DMS114 treated with DMSO at 0.1 percent for 48 hours (cell line): ENCODE results near the gene VSNL1.

Source experiments
- DNase-seq: peaks from one replicate; lab custom pipeline; 2025; ENCODE audit not compliant: unreplicated experiment; lab: John Stamatoyannopoulos, UW

The VSNL1 gene

DNA sequence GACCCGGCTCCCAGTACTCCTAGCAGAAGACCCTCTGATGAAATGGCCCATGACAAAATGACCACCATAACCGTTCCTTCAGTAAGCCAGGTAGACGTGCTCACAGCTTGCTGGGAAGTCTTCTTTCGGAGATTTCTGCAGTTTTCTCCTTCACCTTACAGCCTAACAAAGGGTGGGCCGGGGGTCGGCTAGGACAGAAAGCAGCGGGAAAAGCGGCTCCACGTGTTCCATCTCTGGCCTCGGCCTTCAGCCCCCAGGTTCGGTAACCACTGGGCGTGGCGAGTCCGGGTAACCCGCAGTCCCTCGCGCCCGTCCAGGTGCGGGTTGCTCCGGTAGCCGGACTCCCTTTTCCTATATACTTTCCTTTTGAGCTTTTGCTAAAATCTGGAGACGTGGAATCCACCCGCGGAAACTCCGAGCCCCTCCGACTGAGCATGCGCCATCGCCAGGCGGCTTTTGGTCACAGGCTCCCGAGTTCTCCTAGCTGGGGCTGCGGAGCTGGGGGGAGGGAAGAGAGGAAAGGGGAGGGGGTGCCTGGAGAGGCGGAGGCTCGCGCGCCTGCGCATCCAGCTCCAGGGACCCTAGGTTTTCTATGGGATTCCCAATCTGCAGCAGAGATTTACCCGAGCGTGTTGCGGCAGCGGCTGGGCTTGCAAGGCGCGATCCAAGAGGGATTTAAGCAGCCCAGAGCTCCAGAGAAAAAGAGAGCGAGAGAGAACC is at the start of gene VSNL1:
TSS of gene VSNL1 (plus strand) at position 604 of the 720 bp plus-strand sequence. CDS start 51,379 bp downstream, outside the sequence.
- peak; percentile 40 for DNase-seq

DNA sequence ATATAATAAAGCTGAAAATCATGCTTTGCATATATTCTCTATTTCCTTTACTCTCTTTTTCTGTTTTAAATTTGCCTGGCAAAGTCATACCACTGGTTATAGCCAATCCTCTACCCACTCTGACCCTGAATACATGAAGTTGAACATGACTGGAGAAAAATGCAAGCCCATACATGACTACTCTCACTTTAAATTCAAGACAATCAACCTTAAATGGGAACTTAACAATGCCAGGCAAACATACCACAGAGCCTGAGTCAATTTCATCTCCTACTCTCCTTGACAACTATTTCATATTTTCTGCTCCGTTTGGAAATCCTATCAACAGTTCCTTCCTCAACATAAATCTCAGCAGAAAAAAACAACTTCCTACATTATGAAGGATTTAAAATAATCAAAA is 44.9 kb upstream of the VSNL1 start:
- no peak for DNase-seq

DNA sequence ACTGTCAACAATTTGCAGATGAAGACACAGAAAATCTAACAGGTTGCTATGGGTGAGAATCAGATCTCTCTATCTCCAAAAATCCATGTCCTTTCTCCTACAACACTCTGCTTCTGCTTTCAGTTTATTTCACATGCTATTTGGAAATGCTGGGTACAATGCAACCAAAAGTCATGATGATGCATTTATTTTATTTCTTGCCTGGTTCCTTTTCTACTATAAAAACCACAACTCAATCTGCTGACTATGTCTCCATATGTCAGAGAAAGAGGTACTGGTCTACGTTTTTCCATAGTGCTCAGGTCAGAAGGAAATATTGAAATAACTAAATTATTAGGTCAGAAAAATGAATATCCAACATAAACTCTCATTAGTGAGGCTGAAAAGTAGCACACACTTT is 42.8 kb upstream of the VSNL1 start:
- no peak for DNase-seq

DNA sequence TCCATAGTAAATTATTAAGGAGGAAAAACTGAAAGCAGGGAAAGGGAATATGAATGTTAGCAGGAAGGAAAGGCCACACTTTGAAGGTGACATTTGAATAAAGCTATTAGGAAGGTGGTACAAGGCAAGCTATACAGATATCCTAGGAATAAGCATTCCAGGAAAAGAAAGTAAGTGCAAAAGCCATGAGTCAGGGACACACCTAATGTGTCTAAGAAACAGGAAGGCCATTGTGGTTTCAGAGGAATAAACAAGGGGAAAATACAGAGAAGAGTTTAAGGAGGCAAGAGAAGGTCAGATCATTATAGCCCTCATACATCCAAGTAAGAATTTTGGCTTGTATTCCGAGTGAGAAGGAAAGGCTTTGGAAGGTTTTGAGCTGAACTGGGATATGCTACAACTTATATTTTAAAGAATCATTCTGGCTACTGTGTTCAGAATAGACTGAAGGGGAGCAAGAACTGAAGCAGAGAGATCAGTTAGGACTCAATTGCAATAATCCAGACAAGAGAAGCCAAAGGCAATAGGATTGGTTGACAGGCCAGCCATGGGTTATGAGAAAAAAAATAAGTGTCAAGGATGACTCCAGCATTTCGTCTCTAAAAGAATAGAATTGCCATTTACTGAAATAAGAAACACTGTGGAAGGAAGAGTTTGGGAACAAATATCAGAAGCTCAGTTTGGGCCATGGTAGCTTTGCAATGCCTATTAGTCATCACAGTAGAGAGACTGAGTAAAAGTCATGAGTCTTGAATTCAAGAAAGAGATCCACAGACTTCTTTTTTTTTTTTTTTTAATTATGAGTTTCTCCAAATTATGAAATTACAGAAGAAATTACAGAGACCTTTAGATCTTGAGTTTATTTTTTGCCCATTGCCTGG is 33.5 kb upstream of the VSNL1 start:
- no peak for DNase-seq

DNA sequence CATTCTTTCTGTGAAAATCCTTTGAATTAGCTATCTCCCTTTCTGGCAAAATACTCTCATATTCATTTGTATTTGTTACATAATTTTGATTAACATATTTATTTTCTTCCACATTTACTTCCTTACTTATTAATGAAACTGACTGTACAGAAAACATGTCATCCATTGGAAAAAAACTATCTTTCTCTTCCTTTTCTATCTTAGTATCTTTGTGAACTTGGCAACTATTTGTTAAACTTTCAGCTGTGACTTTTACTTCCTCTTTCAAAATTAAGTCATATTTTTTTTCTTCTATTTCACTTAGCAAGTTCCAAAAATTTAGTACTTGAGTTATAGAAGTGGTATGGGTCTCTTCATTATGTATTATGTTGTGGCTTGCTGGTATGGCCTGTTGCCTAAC is 24.8 kb upstream of the VSNL1 start:
- no peak for DNase-seq

DNA sequence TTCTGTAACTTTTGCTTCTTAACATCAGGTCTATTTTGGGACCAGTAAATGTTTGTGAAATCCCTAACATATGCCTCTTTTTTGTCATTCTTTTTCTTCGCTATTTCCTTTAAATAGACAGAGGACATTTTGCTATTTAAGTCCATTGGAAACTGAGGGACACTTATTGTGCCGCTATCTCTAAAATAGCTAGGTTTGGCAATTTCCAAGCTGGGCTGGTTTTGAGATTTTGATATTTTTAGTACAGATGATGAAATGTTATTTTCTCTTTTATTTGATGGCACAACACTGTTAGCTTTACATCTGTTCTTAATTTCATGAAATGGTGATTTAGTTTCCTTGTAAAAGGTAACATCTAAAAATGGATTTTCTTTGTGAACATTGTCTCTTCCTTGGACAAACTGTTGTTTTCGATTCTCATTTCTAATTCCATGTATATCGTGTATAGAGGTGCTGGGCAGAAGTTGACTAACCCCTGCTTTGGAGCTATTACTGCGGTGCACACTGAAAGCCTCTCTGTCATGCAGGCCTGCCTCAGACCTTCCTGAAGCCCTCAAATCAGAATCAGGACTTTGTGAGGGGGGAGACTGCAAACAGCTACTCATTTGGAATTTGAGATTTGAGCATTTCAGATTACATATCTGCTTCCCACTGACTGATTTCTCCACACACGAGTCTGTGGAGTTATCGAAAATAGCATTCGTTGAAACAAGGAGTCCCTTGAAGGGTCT is 22.9 kb upstream of the VSNL1 start:
- DNase-seq = no peak

DNA sequence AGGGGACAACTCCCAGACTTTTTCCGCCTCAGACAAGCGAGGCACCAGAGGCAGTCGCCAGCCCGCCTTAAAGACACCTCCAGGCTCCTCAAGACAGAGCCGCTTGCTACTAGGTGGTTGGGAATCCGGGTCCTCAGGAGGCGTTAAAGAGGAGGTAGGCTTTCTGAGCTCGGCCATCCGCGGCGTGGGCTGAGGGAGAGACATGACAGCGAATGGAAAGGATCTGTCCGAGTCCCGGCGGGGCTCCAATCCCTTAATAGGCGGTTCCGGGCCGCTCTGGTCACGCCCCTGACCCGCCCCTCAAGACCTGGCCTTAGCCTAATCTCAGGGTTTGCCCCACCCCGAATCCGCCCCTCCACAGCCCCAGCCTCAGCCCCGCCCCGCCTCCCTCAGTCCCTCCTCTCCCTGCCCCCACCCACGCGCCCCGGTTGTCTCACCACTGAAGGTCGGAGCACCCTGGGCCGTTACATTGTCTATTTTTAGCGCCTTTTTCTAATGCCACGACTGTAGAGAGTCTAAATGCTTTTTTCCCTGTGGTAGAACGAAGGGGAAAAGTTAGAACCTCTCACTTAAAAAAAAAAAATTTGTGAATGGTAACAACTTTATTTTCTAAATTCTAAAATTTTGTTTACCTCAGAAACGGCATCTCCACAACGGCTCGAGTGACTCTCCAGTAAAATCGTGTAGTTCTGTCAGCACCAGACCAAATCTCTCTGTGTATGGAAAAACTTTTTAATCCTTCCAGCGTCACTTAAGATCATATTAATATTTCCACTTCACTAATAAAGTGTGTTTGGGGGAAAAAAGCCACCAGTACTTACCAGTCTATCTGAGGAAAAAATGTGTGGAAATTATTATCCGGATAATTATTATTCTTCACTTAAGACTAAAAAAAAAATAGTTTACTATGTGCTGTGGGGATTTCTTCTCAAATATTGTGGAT is 22.0 kb upstream of the VSNL1 start, which contains the start of gene RAD51AP2:
TSS of gene RAD51AP2 (minus strand) at position 229 of the 943 bp plus-strand sequence. CDS start at position 204, 25 bp downstream.
- DNase-seq = no peak

DNA sequence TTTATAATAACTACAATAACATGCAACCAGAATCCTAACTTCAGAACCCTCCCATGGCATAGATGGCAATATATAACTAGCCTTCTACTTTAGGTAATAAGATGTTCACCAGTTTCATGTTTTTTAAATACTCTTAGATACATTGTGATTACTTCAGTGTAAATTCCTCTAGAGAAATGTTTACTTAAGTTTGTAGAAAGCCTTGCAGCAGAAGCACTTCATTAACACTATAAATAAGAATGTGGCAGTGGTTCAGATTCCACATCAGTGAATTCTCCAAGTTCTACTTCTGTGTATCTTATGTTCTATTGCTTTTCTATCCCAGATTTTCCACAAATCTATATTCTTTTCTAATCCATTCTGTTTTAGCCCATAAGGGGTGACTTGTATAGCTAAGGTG is 21.0 kb upstream of the VSNL1 start:
- DNase-seq = no peak

DNA sequence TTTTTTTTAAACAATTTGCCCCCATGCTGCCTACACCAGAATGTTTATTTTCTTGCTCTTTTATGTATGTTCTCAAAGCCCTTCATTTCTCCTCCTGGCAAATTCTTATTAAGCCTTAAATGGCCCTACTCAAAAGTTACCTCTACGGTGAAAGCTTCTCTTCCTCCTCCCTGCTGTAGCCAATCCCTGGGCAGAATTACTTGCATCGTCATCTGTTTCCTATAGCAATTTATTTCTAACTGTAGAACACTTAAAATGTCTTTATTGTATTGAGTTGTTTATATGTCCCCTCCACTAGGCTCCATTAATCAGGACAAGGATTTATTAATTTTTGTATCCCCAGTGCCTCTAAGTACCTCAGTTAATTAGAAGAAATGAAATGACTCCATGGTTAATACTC is 19.7 kb upstream of the VSNL1 start:
- peak; percentile 12 for DNase-seq

DNA sequence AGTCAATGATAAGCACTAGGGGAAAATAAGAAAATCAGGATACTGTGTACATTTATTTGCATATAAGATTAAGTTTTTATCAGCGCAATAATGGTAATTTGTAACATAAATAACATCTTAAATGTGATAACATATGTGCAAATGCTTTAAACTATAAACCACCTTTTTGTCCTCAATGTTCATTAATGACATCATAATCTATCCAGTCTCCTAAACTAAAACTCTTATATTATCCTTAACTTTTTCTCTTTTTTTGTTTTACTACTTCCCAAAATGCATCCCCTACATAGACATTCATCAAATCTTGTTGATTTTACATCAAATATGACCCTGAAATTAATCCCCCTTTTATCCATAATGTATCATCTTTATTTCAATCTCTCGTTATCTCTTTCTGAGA is 18.9 kb upstream of the VSNL1 start:
- DNase-seq = no peak

DNA sequence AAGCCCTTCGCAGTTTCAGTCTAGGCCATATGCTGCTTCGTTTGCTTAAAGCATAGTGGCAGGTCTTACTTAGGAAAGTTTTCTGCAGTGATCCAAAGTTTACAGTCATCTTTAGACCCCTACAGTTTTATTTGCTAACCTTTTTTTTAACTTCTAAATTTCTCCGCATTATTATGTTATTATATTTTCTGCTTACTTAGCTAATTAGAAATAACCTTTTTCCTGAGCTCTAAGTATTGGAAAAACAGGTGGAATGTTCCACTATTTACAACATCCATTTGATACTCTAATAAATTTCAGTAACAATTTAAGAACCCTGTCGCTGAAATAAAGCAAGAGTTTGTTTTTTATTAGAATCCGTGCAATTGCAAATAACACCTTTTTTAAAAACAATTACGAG is 18.2 kb upstream of the VSNL1 start:
- DNase-seq = no peak

DNA sequence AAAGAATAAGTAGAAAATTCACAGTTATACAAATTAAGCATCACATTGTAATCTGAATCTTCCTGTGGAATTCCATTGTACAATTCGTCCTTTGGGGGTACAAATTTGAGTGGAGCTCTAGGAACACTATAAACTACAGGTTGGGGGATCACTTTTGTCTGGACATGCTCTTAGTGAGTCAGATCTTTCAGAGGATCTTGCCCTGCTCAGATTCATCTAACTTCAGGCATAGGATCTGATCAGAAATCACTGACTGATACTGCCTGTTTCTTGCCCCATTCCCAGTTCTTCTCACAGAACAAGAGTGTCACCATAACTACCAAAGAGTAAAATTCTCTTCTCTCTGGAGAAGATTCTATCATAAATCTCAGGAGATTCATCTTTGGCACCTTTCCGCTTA is 10.7 kb upstream of the VSNL1 start:
- no peak for DNase-seq

DNA sequence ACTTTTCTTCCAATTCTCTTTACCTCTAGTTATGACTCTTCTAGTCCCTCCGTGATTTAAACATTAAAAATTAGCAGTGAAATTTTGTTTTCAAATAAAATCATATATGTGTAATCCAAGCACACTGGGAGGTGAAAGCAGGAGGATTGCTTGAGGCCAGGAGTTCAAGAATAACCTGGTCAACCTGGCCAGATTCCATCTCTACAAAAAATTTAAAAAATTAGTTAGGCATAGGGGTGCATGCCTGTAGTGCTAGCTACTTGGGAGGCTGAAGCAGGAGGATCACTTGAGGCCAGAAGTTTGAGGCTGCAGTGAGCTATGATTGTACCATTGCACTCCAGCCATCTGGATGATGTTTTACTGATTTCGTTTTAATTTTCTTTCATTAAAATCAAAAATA is 7.0 kb upstream of the VSNL1 start:
- DNase-seq = no peak

DNA sequence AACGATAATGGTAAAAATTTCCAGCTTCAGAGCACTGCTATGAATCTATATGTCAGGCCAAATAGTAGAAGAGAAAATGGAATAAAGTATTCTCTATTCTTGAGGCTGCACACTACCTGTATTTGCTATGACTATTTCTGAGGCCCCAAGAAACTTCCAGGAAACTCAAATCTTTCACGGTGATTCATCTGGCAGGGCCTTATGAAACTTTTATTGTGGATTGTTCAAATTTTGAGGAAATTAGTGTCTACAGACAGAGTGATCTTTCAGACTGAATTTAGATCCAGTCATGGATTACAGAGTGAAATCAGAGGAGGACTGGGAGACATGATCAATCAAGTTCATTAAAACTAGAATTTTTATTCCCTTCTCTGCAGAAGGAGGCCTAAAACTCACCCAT is 4.1 kb upstream of the VSNL1 start:
- DNase-seq = no peak

DNA sequence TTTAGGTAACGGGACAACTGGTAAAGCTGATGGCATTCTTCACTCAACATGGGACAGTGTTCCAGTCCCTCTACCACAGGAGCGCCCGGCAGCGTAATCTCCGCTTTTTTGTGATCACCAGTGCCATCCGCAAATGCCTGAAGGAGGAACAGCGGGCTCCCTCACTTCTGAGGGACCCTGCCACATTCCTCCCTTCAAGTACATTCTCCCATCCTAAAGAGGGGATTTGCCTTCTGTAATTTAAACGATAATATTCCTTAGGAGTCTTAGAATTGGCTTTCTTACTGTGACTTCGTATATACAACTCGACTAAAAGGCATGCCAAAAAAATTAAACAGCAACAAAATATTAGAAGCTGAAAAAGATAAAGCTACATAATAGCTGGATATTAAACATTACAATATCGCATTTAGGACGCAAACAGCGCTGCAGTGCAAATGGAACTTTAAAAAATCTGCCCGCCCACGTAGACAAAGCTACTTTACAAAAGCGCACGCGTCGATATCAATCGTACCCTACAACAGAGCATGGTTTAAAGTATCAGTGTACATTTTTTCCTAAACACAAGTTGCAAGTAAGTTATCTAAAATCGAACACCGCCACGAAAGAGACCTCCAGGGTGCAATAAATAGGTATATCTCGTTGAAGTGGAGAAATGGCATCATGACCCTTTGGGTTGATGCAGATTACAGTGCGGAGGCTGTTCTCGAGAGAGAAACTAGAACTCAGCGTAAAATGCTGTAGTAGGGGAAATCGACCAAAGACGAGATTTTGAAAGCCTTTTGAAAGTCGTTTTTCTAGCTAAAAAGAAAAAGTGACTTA is 2.3 kb upstream of the VSNL1 start:
- DNase-seq = no peak

DNA sequence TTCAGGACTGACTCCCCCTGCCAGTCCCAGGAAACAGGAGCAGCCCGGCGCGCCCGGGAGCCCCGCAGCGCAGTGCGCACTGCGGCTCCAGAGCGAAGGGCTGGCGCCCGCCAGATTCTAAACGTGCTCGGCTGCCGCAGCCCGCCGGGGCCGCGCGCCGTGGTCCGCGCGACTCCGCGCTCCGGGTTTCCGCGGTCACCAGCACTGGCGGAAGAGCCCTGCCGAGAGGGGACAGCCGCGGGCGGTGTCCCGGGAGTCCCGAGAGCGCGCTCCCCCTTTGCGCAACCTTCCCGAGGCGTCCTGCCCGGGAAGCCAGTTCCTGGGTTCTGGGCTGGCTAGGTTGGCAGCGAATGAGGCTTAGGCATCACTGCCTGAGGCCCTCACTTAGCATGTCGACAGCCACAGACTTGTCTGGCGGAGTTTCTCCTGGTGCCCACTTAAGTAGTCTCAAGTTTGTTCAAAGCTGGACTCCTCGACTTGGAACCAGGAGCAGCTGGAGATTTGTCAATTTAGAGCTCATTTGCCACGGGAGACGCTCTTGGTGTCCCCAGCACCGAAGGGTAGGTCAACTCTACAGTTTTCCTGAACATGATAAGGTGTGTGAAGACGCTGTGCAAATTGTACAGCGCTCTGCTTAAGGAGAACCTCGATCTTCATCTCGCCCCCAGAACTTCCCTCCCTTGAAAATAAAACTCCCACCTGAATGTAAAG is 1.5 kb upstream of the VSNL1 start:
- peak; percentile 21 for DNase-seq

DNA sequence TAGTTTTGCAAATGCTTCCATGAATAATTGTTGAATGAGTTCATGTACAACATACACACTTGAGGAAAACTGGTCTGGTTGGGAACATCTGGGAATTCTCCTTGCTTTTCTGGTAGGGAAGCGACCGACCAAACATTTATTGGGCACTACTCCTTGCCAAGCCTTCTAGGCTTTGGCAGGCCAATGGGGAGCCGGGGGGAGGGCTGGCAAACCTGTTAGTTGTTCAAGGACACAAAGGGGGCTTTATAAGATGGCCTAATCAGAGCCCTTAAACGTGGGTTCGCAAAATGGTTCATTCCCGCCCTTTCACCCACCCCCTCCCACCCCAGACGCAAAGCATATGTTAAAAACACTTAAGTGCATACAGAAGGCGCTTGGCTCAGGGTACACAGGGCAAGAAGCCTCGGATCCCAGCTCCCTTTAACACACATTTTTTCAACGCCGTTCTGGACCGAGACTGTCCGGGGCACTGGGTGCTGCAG is 844 bp upstream of the VSNL1 start:
- DNase-seq = no peak

DNA sequence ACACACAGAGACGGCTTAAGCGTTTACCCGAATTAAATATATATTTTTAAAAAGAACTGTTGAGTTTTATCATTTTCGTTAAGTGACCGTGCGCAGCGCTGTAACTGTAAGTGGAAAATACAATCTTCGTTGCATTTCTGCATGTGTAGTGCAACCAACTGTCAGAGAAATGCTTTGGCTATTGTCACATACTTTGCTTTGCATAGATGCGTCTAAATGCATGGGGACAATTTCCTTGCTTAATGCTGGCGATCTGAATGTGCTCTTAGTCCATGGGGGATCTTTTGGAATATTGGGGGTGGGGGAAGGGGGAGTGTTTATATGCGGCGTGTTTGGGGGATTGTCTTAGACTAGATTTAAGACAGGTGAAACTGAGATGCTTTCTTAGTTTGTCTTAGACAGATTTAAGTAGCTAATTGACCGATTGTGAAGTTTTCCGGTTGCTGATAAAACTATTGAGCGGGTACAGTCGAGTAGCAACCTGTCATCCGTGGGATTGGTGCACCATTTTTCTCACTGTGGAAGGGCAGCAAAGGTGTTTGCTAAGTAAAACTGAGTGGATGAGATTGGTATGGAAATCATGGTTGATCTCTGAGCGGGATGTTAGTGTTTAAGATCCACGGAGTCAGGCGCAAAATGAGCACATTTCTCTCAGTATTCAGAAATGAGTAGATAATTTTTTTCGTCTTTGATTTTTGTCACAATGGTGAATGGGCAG is 476 bp downstream of the VSNL1 start:
- no peak for DNase-seq
